Tibial nerve (tissue), 4 donors: ENCODE data around the gene YTHDF1. TPM values are rescaled to one million over a fixed set of nuclear protein-coding genes. Genes with fewer than 3 reads are reported as not detected.

Source experiments
- DNase-seq, 2 donors: peaks; one replicate each; pipeline ENCODE4 v3.0.0-alpha.2; 2019; ENCODE audit warnings: low spot score in 2 of 2
- H3K27ac ChIP-seq, 4 donors: fragments of 200-600 bp; sonication (generic) in 3 of 4; one replicate each; pipeline ENCODE4 v1.5.1; 2017 to 2019; ENCODE audit warnings: mild to moderate bottlenecking in 1 of 4
- H3K27me3 ChIP-seq, 2 donors: fragments of 200-600 bp; sonication (generic) in 1 of 2; one replicate each; pipeline versions ENCODE4 v1.5.1 to v1.6.0; 2017 to 2019
- H3K36me3 ChIP-seq, 3 donors: fragments of 200-600 bp; sonication (generic); one replicate each; pipeline ENCODE4 v1.5.1; 2018 to 2019
- H3K4me1 ChIP-seq, 4 donors: fragments of 200-600 bp; sonication (generic) in 3 of 4; one replicate each; pipeline ENCODE4 v1.5.1; 2017 to 2019
- H3K4me3 ChIP-seq, 4 donors: fragments of 200-600 bp; sonication (generic) in 3 of 4; one replicate each; pipeline ENCODE4 v1.5.1; 2017 to 2019; ENCODE audit warnings: mild to moderate bottlenecking in 1 of 4, moderate library complexity in 1 of 4
- H3K9me3 ChIP-seq, 4 donors: fragments of 200-600 bp; sonication (generic) in 3 of 4; one replicate each; pipeline ENCODE4 v1.5.1; 2017 to 2019
- CTCF ChIP-seq, 5 experiments: fragments of 200-600 bp in 3 of 5; fragments of 450-650 bp in 2 of 5; sonication (generic) in 3 of 5; IDR thresholded peaks; one replicate each; pipeline ENCODE4 v1.5.1; 2016 to 2019; ENCODE audit warnings: antibody characterized with exemption in 5 of 5, mild to moderate bottlenecking in 3 of 5, moderate library complexity in 2 of 5
- EP300 ChIP-seq, 2 donors: sonication (generic); formaldehyde crosslinking; IDR thresholded peaks; one replicate each; pipeline ENCODE4 v1.6.1; 2017; ENCODE audit warnings: antibody characterized with exemption in 2 of 2, mild to moderate bottlenecking in 1 of 2
- POLR2A ChIP-seq, 2 donors: fragments of 450-650 bp; IDR thresholded peaks; one replicate each; pipeline ENCODE4 v1.6.1; 2017; ENCODE audit warnings: antibody characterized with exemption in 2 of 2, mild to moderate bottlenecking in 2 of 2, moderate library complexity in 2 of 2
- WGBS, 2 donors: methylation state at CpG; one replicate each; pipeline ENCODE4 v1.1.5; 2018; 5-methylcytosine and 5-hydroxymethylcytosine counted together
- total RNA-seq, 4 donors: library from RNA; depleted of rRNA; stranded (reverse); fragments of >200 nt; gene quantifications; one replicate each; pipeline ENCODE4 v1.1.0, GENCODE V29; 2016

YTHDF1 gene
- total RNA-seq, 4 donors from 2014 or later, result 20.7 to 25.5 (median 23.3) TPM

- Histone ChIP-seq H3K4me1 (peaks cover 0 to 36% (median 2%) of the 10 kb centered on the region in 4 donors), H3K4me3 (no peak overlapping the region), H3K27ac (no peak overlapping the region), H3K36me3 (no peaks in the 10 kb centered on the region), H3K9me3 (no peaks in the 10 kb centered on the region), H3K27me3 (peaks cover 3 to 57% of the 10 kb centered on the region in 2 donors)
- WGBS, 2 donors, result 83 to 90% methylated on average over 5 of the region's 5 CpGs
- DNase-seq, result no peak
- TF ChIP-seq EP300 (IDR thresholded peaks at IDR 0.05) (no peak), POLR2A (IDR thresholded peaks at IDR 0.05) (no peak), CTCF (IDR thresholded peaks at IDR 0.05) (no peak)
Measured at GRCh38 chr20:63171991-63172390, 43.9 kb downstream of the YTHDF1 start.

- Histone ChIP-seq H3K4me3 (no peak overlapping the region), H3K9me3 (no peaks in the 10 kb centered on the region), H3K36me3 (no peaks in the 10 kb centered on the region), H3K27ac (no peak overlapping the region), H3K4me1 (peaks cover 0 to 13% (median under 1%) of the 10 kb centered on the region in 4 donors), H3K27me3 (peaks cover 0 to 34% of the 10 kb centered on the region in 2 donors)
- WGBS, 2 donors, result 49 to 56% methylated on average over 6 of the region's 6 CpGs
- TF ChIP-seq CTCF (IDR thresholded peaks at IDR 0.05), result no peak
- DNase-seq, result no peak
Measured at GRCh38 chr20:63169681-63170080, 46.2 kb downstream of the YTHDF1 start.

- DNase-seq, result no peak
- WGBS, 2 donors, result 56 to 80% methylated on average over 1 to 12 of the region's 12 CpGs
- Histone ChIP-seq H3K36me3 (no peaks in the 10 kb centered on the region), H3K4me3 (no peak overlapping the region), H3K9me3 (no peaks in the 10 kb centered on the region), H3K27ac (no peak overlapping the region), H3K27me3 (peaks cover 0 to 33% of the 10 kb centered on the region in 2 donors), H3K4me1 (peaks cover 0 to 5% (median 0%) of the 10 kb centered on the region in 4 donors)
- no peak for TF ChIP-seq POLR2A (IDR thresholded peaks at IDR 0.05)
- TF ChIP-seq CTCF (IDR thresholded peaks at IDR 0.05), result no peak
- no peak for TF ChIP-seq EP300 (IDR thresholded peaks at IDR 0.05)
Measured at GRCh38 chr20:63168861-63169260, 47.1 kb downstream of the YTHDF1 start.

- Histone ChIP-seq H3K27ac (no peak overlapping the region), H3K36me3 (no peaks in the 10 kb centered on the region), H3K4me3 (no peak overlapping the region), H3K9me3 (no peaks in the 10 kb centered on the region), H3K4me1 (no peaks in the 10 kb centered on the region), H3K27me3 (peaks cover 0 to 33% of the 10 kb centered on the region in 2 donors)
- no peak for DNase-seq
- WGBS, 2 donors, result 79 to 81% methylated on average over 16 to 23 of the region's 23 CpGs
- TF ChIP-seq POLR2A (IDR thresholded peaks at IDR 0.05), result no peak
- TF ChIP-seq EP300 (IDR thresholded peaks at IDR 0.05), result no peak
- no peak for TF ChIP-seq CTCF (IDR thresholded peaks at IDR 0.05)
Measured at GRCh38 chr20:63167918-63168520, 47.9 kb downstream of the YTHDF1 start.

- no peak for TF ChIP-seq CTCF (IDR thresholded peaks at IDR 0.05)
- TF ChIP-seq POLR2A (IDR thresholded peaks at IDR 0.05), result no peak
- no peak for TF ChIP-seq EP300 (IDR thresholded peaks at IDR 0.05)
- 50 to 52% methylated on average over 20 to 24 of the region's 24 CpGs for WGBS, 2 donors
Measured at GRCh38 chr20:63167026-63167917, 48.7 kb downstream of the YTHDF1 start.

More at GRCh38 chr20:63167026-63167917, 48.7 kb downstream of the YTHDF1 start:
- Histone ChIP-seq H3K36me3 (no peaks in the 10 kb centered on the region), H3K4me1 (no peaks in the 10 kb centered on the region), H3K27me3 (peaks cover 0 to 28% of the 10 kb centered on the region in 2 donors), H3K27ac (no peak overlapping the region), H3K4me3 (no peak overlapping the region), H3K9me3 (no peaks in the 10 kb centered on the region)
- DNase-seq, result no peak
